ENCODE measurements around the gene NGLY1. TPM values are rescaled to one million over a fixed set of nuclear protein-coding genes. Genes with fewer than 3 reads are reported as not detected.
A peak's percentile ranks its signal among the peaks of the same experiment; 100 is the strongest.

Gene NGLY1
- total RNA-seq, 1 donor, result 36.3 TPM

DNA sequence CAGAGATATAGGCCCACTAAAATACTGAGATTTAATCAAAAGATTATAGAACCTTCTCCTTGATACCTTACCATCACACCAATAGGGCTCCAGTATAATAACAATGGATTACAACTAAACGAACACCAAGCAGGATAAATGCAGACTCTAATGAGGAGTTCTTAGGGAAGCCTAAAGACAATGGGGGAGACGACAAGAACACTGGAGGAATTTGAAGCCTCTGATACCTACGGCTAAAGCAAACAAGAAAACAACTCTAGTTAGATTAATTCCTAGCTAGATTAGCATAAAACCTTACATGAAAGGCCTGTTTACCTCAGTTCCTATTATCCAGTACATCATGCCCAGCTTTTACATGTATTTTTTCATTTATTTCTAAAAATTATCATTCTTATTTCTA, 35.1 kb downstream of the NGLY1 start:
- H3K4me3 ChIP-seq (ENCODE audit: low read depth, low read length), result no peak overlapping the region
- DNase-seq (ENCODE audit: low read depth), result no peak
- TF ChIP-seq, protein P1, sequence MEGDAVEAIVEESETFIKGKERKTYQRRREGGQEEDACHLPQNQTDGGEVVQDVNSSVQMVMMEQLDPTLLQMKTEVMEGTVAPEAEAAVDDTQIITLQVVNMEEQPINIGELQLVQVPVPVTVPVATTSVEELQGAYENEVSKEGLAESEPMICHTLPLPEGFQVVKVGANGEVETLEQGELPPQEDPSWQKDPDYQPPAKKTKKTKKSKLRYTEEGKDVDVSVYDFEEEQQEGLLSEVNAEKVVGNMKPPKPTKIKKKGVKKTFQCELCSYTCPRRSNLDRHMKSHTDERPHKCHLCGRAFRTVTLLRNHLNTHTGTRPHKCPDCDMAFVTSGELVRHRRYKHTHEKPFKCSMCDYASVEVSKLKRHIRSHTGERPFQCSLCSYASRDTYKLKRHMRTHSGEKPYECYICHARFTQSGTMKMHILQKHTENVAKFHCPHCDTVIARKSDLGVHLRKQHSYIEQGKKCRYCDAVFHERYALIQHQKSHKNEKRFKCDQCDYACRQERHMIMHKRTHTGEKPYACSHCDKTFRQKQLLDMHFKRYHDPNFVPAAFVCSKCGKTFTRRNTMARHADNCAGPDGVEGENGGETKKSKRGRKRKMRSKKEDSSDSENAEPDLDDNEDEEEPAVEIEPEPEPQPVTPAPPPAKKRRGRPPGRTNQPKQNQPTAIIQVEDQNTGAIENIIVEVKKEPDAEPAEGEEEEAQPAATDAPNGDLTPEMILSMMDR (IDR thresholded peaks at IDR 0.05; ENCODE audit: insufficient read depth, low read depth, low read length), result no peak

DNA sequence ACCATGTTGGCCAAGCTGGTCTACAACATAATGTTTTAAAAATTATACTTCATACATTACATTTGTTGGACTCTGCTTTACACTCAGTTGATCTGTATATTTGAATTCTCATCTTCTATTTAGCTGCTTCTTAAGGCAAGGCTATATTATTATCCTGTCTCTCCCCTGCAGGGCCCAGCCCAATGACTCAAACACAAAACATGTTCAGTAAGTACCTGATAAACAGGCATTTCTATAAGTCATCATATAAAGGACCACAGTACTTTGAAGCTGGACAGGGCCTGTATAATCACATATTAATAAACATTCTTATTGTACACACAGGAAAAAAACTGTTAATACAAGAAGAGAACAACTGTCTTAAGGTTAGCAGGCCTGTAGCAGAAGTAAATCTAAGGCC, 36.2 kb downstream of the NGLY1 start:
- TF ChIP-seq, protein P1 (IDR thresholded peaks at IDR 0.05; ENCODE audit: insufficient read depth, low read depth, low read length), result no peak
- no peak overlapping the region for H3K4me3 ChIP-seq (ENCODE audit: low read depth, low read length)
- peak; percentile 3 for DNase-seq (ENCODE audit: low read depth)

DNA sequence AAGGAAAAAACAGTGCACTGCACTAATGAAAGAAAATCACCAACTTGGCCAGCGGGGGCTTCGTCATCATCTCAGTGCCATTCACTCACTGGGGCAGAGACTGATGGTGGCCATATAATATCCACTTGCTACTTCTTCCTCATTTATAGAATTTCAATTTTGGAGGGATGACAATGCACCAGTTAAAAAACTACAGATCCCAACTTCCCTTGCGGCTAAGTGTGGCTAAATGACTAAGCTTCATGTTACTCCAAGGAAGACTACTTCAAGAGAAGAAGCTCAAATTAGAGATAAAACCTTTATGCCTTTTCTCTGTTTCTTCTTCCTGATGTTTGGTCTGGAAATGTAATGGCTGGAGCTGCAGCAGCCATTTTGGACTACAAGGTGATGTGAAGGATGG, 38.8 kb downstream of the NGLY1 start:
- no peak overlapping the region for H3K4me3 ChIP-seq (ENCODE audit: low read depth, low read length)
- TF ChIP-seq, protein P1 (IDR thresholded peaks at IDR 0.05; ENCODE audit: insufficient read depth, low read depth, low read length), result no peak
- no peak for DNase-seq (ENCODE audit: low read depth)

DNA sequence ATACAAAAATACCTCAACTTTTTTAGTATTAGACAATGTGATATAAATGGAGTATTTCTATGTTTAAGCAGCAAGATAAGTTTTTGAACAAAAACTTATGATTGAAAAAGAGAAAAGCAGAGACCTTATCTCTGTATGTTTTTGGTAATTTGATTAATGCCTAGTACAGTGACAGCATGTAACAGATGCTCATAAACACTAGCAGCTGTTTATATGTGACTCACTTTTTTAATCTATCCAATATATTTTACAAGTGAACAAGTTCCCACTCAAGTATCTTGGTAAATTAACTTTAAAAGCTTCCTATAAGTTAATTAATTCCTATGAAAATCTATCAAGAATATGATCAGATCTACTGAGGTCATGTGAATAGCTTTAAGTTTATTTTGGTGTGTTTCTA, 55.1 kb downstream of the NGLY1 start:
- DNase-seq (ENCODE audit: low read depth), result peak; percentile 33
- TF ChIP-seq, protein P1 (IDR thresholded peaks at IDR 0.05; ENCODE audit: insufficient read depth, low read depth, low read length), result no peak
- no peak overlapping the region for H3K4me3 ChIP-seq (ENCODE audit: low read depth, low read length)

DNA sequence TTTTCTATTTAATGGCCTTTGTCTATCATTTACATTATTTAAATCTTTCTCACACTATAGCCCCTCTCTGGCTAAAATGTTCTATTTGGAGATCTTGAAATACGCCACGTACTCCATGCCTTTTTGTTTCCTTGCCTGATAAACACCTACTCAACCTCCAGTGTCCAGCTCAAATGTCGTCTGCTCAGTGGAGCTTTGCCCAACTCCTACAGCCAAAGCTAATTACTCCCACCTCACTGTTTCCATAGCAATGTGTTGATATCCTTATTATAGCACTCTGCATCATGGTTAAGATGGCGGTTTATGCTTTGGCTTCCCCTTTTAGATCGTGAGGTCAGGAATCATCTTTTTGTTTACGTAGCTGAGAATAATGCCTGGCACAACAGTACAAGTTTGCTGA, 55.9 kb downstream of the NGLY1 start:
- H3K4me3 ChIP-seq (ENCODE audit: low read depth, low read length), result no peak overlapping the region
- no peak for DNase-seq (ENCODE audit: low read depth)
- TF ChIP-seq, protein P1 (IDR thresholded peaks at IDR 0.05; ENCODE audit: insufficient read depth, low read depth, low read length), result no peak

DNA sequence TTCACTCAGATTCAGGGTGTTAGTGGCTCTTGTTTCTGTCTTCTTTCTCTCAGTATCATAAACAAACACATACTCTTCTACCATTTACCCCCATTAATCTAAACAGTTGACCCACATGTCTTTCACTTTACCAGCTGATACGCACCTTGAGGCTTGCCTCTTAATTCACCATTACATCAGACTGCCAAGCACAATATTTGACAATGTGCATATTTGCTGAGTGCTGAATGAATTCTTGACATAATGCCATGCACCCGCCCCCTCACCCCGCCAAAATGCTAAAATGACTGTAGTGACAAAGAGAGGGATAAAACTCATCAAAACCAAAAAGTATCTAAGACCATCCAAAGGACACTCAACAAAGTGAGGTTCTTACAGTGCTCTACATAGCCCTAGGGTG, 57.4 kb downstream of the NGLY1 start:
- TF ChIP-seq, protein P1 (IDR thresholded peaks at IDR 0.05; ENCODE audit: insufficient read depth, low read depth, low read length), result no peak
- H3K4me3 ChIP-seq (ENCODE audit: low read depth, low read length), result no peak overlapping the region
- DNase-seq (ENCODE audit: low read depth), result no peak

DNA sequence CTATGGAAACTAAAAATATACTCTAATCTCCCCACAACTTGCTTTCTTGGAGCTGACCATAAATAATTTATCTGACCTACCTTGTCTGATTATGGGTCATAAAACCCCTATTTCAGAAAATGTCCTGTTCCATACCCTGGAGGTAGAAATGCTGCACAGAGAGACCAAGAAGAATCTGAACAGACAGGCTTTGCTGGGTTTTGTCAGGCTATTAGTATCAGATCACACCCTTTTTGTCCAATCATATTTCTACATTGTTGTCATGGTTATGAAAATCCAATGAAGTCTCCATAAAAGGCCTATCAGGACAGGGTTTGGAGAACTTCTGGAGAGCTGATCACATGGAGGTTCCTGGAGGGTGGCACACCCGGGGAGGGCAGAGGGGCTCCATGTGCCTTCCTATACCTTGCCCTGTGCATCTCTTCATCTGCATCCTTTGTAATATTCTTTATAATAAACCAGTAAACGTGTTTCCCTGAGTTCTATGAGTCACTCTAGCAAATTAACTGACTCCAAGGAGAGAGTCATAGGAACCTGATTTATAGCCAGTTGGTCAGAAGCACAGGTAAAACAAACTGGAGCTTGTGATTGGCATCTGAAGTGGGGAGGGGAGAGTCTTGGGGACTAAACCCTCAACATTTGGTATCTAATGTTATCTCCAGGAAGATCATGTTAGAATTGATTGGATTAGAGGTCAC, 58.1 kb downstream of the NGLY1 start:
- DNase-seq (ENCODE audit: low read depth), result no peak
- H3K4me3 ChIP-seq (ENCODE audit: low read depth, low read length), result no peak overlapping the region
- TF ChIP-seq, protein P1 (IDR thresholded peaks at IDR 0.05; ENCODE audit: insufficient read depth, low read depth, low read length), result no peak

Data from fibroblast of villous mesenchyme (primary cell).